ENCODE measurements around the gene TREM2.
A peak's percentile ranks its signal among the peaks of the same experiment; 100 is the strongest.
"Not testable (repeated sequence)": the region's sequence is repeated elsewhere in the genome, so short reads cannot be mapped to it uniquely, and the experiment has no call there.

TREM2 gene

DNA sequence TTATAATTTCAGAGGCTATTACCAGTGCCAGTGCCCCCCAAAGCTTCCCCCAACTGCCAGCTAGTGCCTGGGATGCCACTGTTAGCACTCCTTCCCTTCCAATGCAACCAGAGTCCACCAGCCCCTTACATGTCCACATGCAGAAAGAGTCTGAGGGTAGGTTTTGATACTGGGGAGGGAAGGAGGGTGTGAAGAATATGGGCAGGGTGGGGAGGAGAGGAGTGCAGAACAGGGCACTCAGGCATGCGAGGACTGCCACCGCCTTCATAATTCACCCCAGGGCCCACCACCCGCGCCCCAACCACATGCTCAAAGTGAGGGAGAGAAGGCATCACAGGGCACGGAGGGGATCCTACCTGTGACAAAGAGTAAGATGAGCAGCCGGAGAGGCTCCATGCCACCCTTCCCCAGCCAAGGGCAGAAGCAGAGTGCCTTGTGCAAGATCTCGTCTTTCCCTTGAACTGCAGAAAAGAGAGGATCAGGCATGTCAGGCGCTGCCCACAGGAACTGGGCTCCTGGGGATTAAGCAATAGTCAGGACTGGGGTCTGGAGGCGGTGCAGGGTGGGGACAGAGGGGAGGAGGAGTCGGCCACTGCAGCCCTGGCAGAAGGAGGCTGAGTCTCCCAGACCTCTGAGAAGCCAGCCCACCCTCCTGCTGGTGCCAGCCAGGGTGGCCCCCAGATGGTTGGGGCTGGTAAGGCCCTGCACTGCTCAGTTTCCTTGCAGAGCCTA, at the start of gene TREM2:
Gene TREM2, minus strand, starts transcription at position 430 of the 732 bp plus-strand sequence. Its CDS starts 34 bp downstream, at position 396.
- no peak for DNase-seq (ENCODE audit: low read depth)

DNA sequence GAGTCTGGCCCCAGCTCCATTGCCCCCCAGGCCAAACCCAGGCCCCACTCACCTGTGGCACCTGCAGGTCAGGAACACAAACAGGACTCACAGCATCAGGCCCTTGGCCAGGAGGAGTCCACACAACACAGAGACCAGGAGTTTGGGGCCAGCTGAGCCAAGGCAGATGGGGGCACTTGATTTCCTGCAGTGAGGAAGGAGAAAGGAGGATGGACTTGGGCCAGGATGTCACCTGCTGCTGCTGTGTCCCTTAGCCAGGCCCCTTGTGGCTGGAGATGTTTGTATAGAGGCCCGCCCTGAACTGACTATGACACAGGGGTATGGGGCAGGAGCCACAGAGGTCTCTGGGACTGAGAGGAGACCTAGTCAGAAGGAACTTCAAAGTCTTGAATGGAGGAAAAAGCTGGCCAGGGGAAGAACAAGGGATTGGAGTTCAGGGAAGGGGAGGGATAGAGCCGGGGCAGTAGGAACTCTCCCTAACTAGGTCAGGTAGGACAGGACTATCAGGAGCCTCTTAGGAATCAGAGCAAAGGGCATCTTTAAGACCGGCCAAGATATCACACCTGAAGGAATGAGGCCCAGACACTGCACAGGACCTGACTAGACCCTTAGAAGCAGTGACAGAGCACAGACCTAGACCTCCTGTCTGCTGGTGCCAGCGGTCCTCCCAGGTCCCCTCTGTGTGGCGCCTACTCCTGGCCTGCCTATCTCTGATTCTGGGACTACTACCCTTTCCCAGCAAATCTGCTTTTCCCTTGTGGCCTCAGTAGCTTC, 46.8 kb upstream of the TREM2 start:
- no peak for DNase-seq (ENCODE audit: low read depth)

DNA sequence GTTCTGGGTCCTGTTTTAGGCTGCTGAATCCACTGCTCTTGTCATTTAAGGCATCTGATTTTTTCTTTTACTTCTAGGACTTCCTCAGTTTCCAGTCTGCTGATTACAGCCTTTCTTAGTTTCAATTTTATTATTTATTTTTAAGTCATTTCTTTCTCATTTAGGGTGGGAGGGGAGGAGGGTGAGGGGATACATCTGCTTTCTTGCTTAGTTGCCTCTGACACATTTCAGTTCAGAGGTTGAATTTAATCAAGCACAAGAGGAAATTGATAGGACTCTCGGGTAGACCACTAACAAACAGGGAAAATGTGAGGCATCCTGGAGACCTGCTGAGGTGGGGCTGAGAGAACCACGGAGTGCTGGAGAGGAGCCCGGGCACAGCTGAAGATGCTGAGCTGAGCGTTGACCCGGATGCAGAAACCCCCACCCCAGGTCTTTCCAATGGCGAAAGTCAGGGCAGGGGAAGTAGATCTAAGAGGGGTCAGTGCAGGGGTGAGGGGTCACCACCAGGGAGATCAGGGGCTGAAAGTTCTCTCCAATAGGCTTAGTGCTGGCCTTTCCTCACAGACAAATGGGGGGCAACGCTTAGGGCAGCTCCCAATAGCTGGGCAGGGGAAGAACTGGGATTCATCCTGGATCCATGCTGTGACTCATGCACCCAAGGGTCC, 45.7 kb upstream of the TREM2 start:
- DNase-seq (ENCODE audit: low read depth): no peak

DNA sequence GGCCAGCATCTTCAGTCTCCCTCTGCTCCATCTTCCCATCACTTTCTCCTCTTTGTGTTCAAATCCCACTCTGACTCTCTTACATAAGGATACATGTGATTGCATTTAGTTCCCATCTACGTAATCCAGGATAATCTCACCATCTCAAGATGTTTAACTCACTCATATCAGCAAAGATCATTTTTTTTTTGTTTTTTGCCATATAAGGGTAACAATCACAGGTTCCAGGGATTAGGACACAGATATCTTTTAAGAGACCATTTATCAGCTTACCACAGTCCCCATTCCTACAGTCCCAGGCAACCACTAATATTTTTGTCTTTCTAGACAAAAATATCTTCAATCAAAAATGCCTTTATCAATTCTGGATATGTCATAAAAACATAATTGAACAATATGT, 41.2 kb upstream of the TREM2 start:
- DNase-seq (ENCODE audit: low read depth): no peak

DNA sequence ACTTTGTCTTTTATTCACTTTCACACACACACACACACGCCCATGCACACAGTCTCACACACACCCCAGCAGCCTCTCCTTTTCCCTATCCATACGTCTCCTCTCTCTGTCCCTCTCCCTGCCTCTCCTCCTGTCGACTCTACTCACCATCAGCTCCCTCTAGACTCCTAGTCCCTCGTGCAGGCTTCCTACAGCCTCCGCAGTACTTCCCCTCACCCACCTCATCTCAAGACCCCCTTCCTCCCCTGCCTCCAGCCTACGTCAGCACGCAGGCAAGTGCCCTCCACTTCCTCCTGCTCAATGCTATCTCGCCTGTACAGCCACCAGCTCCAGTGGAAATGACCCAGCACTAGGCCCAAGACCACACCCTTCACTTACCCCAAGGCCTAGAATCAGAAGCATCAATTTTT, 38.9 kb upstream of the TREM2 start:
- no peak for DNase-seq (ENCODE audit: low read depth)

DNA sequence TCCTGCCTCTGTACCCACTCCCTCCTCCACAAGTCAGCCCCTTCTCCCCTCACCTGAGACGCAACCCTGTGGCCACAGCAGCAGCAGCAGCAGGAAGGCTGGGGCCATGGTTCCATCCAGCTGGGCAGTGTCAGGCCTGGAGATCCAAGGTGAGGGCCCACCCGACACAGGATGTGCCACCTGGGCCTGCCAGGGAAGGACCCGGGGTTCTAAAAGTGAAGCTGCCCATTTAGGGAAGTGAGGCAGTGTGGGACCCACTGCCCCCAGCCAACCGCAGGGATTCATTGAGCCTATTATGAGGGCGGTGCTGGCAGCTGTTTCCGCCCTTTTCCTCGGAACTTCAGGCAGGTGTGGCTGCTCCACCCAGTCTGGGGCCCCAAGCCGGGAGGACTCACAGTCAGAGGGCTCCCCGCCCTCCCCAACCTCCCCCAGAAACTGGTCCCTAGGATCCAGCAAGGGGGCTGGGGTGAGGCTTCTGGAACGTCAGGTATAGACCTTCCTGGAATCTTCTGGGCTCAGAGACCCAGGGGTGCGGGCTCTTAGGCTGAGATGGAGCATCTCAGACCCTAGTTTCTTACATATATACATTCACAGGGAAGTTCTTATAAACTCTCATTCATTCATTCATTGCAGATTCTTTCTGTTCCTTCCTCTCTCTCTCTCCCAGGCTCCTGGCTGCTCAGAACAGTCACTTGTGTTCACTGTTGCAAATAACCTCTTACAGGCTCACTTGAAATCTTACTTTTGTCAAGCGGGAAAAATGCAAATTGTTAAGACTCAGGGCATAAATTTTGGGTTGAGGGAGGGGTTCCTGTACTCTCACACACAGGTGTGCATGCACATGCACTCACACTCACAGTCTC, 38.2 kb upstream of the TREM2 start, which contains the start of gene TREML2:
Gene TREML2, minus strand, starts transcription at position 249 of the 863 bp plus-strand sequence. Its CDS starts 141 bp downstream, at position 108.
- DNase-seq (ENCODE audit: low read depth): no peak

DNA sequence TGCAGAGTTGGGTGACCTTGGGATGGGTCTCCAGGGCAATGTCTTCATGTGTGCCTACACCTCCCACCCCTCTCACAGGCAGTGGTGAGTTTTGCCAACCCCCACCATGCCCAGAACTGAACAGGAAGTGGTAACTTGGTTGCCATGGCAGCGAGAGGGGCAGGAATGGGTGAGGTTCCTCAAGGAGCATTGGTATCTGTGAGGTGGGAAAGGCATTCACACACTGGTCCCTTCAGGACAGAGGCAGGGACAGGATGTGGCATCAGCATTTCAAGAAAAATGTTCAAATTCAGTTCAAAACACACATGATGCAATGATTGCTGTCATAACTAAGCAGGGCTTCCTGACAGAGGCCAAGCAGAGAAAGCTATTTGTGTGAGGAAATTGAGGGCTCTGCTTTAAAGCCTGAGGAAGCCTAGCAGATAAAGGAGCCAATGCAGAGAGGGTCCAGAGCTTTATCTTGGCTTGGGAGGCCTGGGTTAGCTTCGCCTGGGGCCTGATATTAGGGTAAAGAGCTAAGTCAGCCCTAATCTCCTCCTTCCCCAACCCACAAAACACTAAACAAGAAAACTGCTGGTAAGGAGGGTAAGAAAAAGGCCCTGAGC, 37.5 kb upstream of the TREM2 start:
- peak; percentile 26 for DNase-seq (ENCODE audit: low read depth)

DNA sequence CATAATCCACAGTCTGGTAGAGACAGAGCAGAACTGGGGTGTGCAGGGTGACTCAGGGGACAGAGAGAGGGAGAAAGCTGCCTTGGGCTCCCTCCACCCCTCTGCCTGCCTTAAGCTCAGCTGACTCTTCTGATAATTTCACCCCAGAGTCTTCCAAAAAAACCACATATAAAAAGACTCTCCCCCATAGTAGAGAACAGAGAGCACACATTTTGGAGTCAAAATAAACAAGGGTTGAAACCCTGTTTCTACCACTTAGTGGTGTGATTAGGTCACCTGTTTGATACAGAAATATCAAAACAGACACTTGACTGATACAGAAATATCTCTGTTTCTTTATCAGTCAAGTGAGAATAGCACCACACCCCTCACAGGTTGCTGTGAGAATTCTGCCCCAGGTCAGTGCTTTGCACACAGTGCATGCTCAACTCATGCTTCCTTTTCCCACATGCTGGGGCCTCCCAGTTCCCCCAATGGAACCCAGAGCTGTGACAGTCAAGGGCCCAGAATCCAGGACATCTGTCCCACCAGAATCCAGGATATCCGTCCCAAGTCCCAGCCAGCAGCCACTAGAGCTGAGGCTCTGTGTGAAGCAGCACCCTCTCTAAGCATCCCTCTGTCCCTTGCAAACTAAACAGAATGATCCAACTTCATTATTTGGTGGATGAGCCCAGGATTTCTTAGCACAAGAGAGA, 36.8 kb upstream of the TREM2 start:
- DNase-seq (ENCODE audit: low read depth): no peak

DNA sequence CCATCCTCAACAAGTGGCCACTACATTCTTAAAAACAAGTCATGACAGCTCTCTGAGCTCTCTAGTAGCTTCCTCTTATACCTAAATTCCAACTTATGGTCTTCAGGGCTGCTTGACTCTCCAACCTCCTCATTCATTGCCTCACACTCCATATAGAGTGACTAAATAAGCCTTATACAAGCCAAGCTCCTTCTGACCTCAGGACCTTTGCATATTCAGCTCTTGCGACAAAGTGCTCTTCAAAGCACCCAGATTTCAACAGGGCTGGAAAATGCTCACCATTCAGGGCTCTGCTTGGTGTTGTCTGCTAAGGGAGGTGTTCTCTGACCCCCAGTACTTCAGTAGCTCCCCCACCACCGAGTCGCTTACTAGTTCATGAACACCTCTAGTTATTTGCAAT, 34.3 kb upstream of the TREM2 start:
- DNase-seq (ENCODE audit: low read depth): no peak

DNA sequence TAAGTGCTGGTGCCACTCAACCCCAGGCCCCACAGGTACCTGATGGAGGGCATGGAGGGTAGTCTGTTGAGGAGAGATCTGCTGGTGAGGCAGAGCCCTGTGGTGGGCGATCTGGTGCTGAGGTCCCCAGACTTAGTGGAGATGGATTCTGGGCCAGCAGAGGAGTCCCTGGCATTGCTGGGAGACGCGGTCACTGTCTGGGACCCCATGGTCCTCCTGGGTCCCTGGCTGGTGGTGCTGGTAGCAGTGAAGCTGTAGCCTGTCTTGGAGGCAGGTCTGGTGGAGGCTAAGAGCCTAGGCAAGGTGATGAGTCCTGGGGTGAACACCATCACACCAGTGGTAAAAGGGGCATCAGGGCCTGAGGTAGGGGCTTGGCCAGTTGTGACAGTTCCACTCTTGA, 31.5 kb upstream of the TREM2 start:
- no peak for DNase-seq (ENCODE audit: low read depth)

DNA sequence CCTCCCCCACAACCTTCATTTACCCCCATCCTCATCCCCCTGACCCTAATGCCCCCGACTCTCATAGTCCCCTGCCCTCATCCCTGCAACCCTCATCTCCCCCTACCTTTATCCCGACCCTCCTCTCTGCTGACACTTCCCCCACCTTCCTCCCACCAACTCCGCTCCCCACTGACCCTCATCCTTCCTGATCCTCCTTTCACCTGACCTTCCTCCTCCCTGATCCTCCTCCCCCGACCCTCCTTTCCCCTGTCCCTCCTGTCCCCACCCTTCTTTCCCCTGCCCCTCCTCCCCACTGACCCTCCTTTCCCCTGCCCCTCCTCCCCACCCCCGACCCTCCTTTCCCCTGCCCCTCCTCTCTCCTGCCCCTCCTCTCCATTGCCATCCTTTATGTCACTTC, 31.0 kb upstream of the TREM2 start:
- DNase-seq (ENCODE audit: low read depth): no peak

DNA sequence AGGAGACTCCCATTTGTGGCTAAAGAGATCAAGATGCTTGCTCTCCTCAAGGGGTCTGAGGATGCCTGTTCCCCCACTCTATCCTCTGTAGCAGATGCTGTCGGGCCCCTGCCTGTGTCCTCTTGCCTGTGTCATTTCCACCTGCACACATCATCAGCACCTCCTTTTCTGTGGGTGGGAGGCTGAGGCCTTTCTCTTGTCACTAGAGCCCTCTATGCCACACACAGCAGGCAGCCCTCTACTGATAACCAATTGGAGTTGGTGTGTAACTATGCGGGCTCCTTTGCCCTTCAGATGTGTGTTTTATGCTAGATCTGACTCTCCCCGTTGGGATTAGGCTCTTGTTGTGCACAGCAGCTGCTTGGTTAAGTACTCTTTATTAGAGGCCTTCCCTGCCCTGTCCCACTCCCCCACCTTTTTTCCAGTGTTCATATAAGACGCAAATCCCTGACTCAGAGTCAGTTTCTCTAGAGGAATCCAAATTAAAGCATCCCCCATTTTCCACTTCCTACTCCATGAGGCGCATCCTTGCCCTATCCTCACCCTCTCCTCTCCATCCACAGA, 30.3 kb upstream of the TREM2 start:
- DNase-seq (ENCODE audit: low read depth): no peak

DNA sequence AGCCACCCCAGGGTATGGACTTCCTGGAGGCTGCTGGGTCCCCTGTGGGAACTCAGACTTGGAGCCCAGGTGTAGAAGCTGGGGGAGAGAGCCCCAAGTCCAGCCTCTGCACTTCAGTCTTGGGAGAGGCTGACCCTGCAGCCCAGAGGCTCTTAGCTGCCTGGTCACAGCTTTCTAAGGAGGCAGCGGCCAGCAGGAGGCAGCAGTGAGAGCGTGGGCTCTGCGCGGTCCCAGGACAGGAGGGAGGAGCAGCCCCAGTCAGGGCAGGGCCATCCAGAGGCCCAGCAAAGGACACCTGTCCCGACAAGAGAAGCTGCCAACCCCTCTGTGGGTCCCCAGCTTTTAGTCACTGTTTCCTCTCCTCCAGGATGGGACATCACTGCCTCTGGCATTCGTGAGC, 28.7 kb upstream of the TREM2 start:
- peak; percentile 37 for DNase-seq (ENCODE audit: low read depth)

DNA sequence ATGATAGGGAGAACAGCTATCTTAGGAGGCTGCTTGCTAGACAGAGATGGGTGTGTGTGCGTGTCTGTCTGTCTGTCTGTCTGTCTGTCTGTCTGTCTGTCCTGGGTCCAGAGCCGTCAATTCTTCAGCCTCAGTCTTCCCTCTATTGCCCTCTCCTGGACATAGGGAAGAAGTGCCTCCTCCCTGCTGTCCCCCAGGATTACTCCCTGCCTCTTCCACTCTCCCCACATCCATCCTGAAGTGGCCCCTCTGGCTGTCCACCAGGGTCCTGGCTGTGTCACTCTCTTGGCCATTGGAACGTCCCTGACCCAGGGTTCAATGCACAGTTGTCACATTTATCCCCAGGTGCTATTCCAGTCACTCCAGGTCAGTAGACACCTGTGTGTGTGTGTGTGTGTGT, 27.9 kb upstream of the TREM2 start:
- no peak for DNase-seq (ENCODE audit: low read depth)

DNA sequence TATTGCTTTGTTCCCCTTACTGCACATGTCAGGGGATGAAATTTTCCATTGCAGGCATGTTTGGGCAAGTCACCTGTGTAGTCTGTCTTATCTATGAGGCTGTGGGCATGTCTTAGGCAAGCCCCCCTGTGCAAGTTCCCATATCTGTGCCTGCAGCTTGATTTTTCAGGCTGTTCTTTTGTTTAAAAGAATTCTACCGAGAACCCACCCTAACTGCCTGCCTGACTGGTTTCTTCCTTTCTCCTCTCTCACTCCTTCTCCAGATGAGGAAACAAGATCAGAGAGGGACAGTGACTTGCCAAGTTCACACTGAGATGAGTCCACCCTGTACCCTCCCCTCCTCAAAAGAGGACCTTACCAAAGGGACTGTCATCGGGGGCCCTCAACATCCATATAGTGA, 27.1 kb upstream of the TREM2 start:
- no peak for DNase-seq (ENCODE audit: low read depth)

DNA sequence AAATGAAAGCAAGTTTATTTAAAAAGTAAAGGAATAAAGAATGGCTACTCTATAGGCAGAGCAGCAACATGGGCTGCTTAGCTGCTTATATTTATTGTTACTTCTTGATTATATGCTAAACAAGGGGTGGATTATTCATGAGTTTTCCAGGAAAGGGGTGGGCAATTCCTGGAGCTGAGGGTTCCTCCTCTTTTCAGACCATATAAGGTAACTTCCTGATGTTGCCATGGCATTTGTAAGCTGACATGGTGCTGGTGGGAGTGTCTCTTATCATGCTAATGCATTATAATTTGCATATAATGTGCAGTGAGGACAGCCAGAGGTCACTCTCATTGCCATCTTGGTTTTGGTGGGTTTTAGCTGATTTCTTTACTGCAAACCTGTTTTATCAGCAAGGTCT, 26.1 kb upstream of the TREM2 start:
- not testable (repeated sequence) for DNase-seq (ENCODE audit: low read depth)

DNA sequence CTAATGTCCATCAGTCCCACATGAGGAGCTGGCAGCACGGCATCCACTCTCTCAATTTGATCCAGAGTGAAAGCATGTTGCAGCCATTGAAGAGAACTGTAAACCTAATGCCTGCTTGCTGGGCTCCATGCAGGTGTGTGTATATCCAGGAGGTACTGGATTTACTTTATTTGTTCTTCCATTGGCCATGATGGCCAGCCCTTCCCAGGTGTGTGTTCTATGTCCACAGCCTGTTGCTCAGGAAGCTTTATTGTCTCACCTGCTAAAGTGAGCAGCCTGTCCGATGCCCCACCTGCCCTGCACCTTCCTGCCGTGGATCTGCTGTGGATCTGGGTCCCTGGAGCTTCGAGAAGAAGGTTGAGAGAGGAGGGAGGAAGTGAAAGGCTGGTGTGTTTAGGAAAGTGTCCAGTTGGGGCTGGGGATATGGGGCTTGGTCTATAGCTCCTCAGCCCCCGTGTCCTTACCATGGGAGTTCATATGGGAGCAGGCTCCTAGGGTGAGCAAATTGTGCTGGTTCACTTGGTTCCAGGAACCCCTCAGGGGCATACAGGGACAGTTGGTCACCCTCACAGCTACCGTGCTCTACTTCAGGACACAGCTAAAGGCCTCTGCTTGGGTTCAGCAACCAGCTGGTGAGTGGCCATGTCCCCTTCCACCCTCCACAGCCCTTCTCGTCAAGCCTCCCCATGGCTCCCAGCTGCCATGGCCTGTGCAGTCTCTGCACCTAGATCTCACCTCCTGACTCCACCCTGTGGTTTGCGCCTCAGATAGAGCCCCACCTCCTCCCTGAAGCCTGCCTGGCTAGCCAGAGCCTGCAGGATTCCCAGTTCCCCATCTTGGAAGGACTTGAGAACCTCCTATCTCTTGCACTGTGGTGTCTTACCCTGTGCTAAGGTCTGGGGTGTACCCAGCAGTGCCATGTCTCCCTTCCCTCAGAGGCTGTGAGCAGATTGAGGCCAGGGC, 25.3 kb upstream of the TREM2 start:
- no peak for DNase-seq (ENCODE audit: low read depth)

DNA sequence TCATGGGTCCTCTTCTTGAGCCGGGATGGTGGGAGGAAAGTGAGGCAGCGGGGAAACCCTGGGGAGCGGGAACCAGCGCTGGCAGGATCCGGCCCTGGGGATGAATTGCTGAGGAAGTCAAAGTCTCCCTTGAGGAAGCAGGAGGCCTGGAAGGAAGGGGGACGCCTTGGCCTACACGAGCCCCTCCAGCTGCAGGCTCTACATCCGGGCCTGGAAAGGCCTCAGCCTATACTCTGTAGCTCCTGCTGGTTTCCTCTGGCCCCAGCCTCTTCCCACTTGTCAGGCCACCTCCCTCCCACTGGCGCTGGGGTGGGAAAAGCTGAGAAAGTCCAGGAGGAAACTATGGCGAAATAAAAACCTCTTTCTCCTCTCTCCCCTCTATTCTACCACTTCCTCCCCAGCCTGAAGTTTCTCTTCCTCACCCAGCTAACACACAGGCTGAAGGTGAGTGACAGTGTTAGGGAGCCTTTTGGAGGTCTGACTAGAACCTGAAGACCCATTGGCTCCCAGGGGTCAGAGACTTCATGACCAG, 23.2 kb upstream of the TREM2 start:
- no peak for DNase-seq (ENCODE audit: low read depth)

DNA sequence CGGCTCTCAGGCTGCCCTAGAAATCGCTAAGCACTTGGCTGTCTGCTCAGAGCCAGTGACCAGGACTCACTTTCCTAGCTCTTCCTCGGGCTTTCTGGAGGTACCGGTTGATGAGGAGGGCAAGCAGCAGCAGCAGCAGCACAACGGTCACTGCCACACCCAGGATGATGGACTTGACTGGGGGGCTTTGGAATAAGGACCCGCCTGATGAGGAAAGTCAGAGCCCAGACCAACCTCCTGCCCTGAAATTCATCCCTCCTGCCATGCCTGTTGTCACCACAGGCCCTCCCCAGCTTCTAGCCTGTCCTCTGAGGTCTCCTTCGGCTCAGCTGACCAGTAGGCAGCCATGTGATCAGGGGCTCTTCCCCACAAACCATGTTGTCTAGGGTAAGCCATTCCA, 21.8 kb upstream of the TREM2 start:
- DNase-seq (ENCODE audit: low read depth): no peak
